Measurements from ENCODE around the gene CYP1A2.

Gene CYP1A2

GRCh38 chr15:74762791-74763150 lies 14.1 kb downstream of the CYP1A2 start:
- H3K4me1 Mint-ChIP-seq: peaks cover 8% of the 10 kb centered on the region
- no peak overlapping the region for H3K4me3 Mint-ChIP-seq
- peaks cover 19% of the 10 kb centered on the region for H3K27me3 Mint-ChIP-seq
- no peaks in the 10 kb centered on the region for H3K36me3 Mint-ChIP-seq
- peak overlapping the region; percentile 43 for H3K27ac Mint-ChIP-seq
- no peak for ATAC-seq
- no peaks in the 10 kb centered on the region for H3K9me3 Mint-ChIP-seq

- Mint-ChIP-seq H3K4me1 (peaks cover 8% of the 10 kb centered on the region), H3K4me3 (no peak overlapping the region), H3K9me3 (no peaks in the 10 kb centered on the region), H3K27ac (peak overlapping the region; percentile 43), H3K36me3 (no peaks in the 10 kb centered on the region), H3K27me3 (peaks cover 19% of the 10 kb centered on the region)
- ATAC-seq: no peak
Measured at GRCh38 chr15:74763416-74763815, 14.8 kb downstream of the CYP1A2 start.

- no peaks in the 10 kb centered on the region for H3K36me3 Mint-ChIP-seq
- H3K4me1 Mint-ChIP-seq: peaks cover 29% of the 10 kb centered on the region
- H3K27me3 Mint-ChIP-seq: peaks cover 19% of the 10 kb centered on the region
- ATAC-seq: no peak
- H3K4me3 Mint-ChIP-seq: no peak overlapping the region
- no peaks in the 10 kb centered on the region for H3K9me3 Mint-ChIP-seq
- H3K27ac Mint-ChIP-seq: no peak overlapping the region
Measured at GRCh38 chr15:74767167-74768098, 18.8 kb downstream of the CYP1A2 start.

GRCh38 chr15:74768099-74768770 lies 19.6 kb downstream of the CYP1A2 start:
- Mint-ChIP-seq H3K36me3 (no peaks in the 10 kb centered on the region), H3K4me3 (no peak overlapping the region), H3K4me1 (peaks cover 33% of the 10 kb centered on the region), H3K27ac (no peak overlapping the region), H3K9me3 (no peaks in the 10 kb centered on the region), H3K27me3 (peaks cover 16% of the 10 kb centered on the region)
- no peak for ATAC-seq

- Mint-ChIP-seq H3K27me3 (peaks cover 11% of the 10 kb centered on the region), H3K4me3 (peak overlapping the region; percentile 36), H3K4me1 (peaks cover 39% of the 10 kb centered on the region), H3K27ac (no peak overlapping the region), H3K36me3 (no peaks in the 10 kb centered on the region), H3K9me3 (no peaks in the 10 kb centered on the region)
- peak; percentile 65 for ATAC-seq
Measured at GRCh38 chr15:74768771-74769342, 20.2 kb downstream of the CYP1A2 start.

GRCh38 chr15:74769463-74770025 lies 20.9 kb downstream of the CYP1A2 start:
- ATAC-seq: no peak
- Mint-ChIP-seq H3K36me3 (no peaks in the 10 kb centered on the region), H3K27me3 (peaks cover 11% of the 10 kb centered on the region), H3K4me3 (no peak overlapping the region), H3K9me3 (no peaks in the 10 kb centered on the region), H3K4me1 (peaks cover 46% of the 10 kb centered on the region), H3K27ac (no peak overlapping the region)

- no peak for ATAC-seq
Measured at GRCh38 chr15:74770211-74770903, 21.7 kb downstream of the CYP1A2 start.

GRCh38 chr15:74773329-74773728 lies 24.7 kb downstream of the CYP1A2 start:
- Mint-ChIP-seq H3K27me3 (no peaks in the 10 kb centered on the region), H3K4me3 (no peak overlapping the region), H3K36me3 (no peaks in the 10 kb centered on the region), H3K27ac (peak overlapping the region; percentile 96), H3K9me3 (no peaks in the 10 kb centered on the region), H3K4me1 (peaks cover 84% of the 10 kb centered on the region)
- no peak for ATAC-seq

More at GRCh38 chr15:74770211-74770903, 21.7 kb downstream of the CYP1A2 start:
- H3K9me3 Mint-ChIP-seq: no peaks in the 10 kb centered on the region
- H3K27me3 Mint-ChIP-seq: peaks cover 11% of the 10 kb centered on the region
- no peak overlapping the region for H3K4me3 Mint-ChIP-seq
- peaks cover 54% of the 10 kb centered on the region for H3K4me1 Mint-ChIP-seq
- H3K27ac Mint-ChIP-seq: peak overlapping the region; percentile 96
- H3K36me3 Mint-ChIP-seq: no peaks in the 10 kb centered on the region

- no peaks in the 10 kb centered on the region for H3K36me3 Mint-ChIP-seq
- H3K4me1 Mint-ChIP-seq: peaks cover 85% of the 10 kb centered on the region
- H3K4me3 Mint-ChIP-seq: no peak overlapping the region
- H3K27ac Mint-ChIP-seq: peak overlapping the region; percentile 96
- H3K27me3 Mint-ChIP-seq: no peaks in the 10 kb centered on the region
- no peaks in the 10 kb centered on the region for H3K9me3 Mint-ChIP-seq
- ATAC-seq: no peak
Measured at GRCh38 chr15:74773731-74774252, 25.1 kb downstream of the CYP1A2 start.

- Mint-ChIP-seq H3K27me3 (no peaks in the 10 kb centered on the region), H3K4me1 (peaks cover 95% of the 10 kb centered on the region), H3K36me3 (no peaks in the 10 kb centered on the region), H3K27ac (peak overlapping the region; percentile 96), H3K4me3 (peak overlapping the region; percentile 58), H3K9me3 (no peaks in the 10 kb centered on the region)
- ATAC-seq: no peak
Measured at GRCh38 chr15:74775132-74775562, 26.5 kb downstream of the CYP1A2 start.

GRCh38 chr15:74775894-74776293 lies 27.2 kb downstream of the CYP1A2 start:
- Mint-ChIP-seq H3K36me3 (no peaks in the 10 kb centered on the region), H3K27me3 (no peaks in the 10 kb centered on the region), H3K4me3 (no peak overlapping the region), H3K9me3 (no peaks in the 10 kb centered on the region), H3K4me1 (peaks cover 100% of the 10 kb centered on the region), H3K27ac (peak overlapping the region; percentile 96)
- ATAC-seq: no peak

GRCh38 chr15:74776821-74777768 lies 28.4 kb downstream of the CYP1A2 start:
- Mint-ChIP-seq H3K36me3 (no peaks in the 10 kb centered on the region), H3K9me3 (no peaks in the 10 kb centered on the region), H3K4me1 (peaks cover 96% of the 10 kb centered on the region), H3K27ac (peak overlapping the region; percentile 96), H3K4me3 (peak overlapping the region; percentile 64), H3K27me3 (no peaks in the 10 kb centered on the region)
- peak; percentile 80 for ATAC-seq

- Mint-ChIP-seq H3K36me3 (peaks cover 5% of the 10 kb centered on the region), H3K4me3 (peak overlapping the region; percentile 64), H3K4me1 (peaks cover 87% of the 10 kb centered on the region), H3K27ac (peak overlapping the region; percentile 96), H3K9me3 (no peaks in the 10 kb centered on the region), H3K27me3 (no peaks in the 10 kb centered on the region)
- peak; percentile 38 for ATAC-seq
Measured at GRCh38 chr15:74777769-74778598, 29.3 kb downstream of the CYP1A2 start.
